H54 (cell line): ENCODE data around the gene LHX4.

Experiments used
- DNase-seq: peaks from one replicate; pipeline ENCODE4 v3.0.0; 2011; ENCODE audit warnings: low spot score, mixed read lengths; ENCODE audit not compliant: insufficient read length
- FAIRE-seq: peaks from 3 replicates; lab custom pipeline; 2011; peaks lifted over from hg19 to GRCh38; lab: Jason Lieb, UNC
- POLR2A ChIP-seq: IDR thresholded peaks from 2 replicates; pipeline ENCODE4 v1.6.1; 2011; ENCODE audit warnings: low read depth, mild to moderate bottlenecking, low read length

LHX4 gene

DNA sequence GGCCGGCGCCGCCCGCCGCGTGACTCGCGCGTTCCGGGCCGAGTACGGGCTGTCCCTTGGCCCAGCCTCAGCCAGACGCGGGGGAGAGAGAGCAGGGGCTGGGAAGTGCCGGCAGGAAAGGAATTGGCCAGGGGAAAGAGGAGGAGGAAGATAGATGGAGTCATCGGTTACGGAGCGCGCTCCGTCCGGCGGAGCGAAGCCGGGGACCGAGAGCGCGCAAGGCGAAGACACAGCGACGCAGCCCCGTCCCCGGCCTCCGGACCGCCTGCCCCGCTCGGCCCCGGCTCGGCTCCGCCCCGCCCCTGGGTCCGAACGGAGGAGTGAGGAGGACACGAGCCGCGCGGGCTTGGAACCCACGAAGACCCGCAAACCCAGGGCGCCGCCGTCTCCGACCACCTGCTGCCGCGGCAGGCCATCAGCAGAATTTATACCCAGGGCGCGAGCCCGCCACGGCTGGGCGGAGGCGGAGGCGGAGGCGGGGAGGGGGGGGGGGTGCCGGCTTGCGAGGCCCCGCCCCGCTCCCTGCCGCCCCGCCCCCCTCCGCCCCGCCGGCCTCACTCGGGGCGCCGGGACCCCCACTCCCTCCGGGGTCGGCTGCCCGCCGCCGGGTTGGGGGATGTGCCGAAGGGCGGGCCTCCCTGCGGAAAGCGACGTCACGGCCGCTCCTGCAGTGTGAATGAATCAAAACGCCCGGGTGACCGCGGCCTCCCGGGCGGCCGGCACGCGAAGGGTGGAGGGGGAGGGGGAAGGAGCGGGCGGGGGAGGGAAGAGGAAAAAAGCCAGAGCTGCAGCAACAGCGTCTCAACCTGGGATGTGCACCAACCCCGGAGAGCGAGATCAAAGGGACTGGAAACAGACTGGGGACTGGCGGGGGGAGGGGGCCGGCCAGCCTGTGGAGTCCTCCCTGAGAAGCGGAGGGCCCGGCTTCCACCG lies at the start of gene LHX4:
Gene LHX4, plus strand, starts transcription at position 782 of the 933 bp plus-strand sequence. CDS start 266 bp downstream, outside the sequence.
- no peak for TF ChIP-seq POLR2A
- no peak for FAIRE-seq
- peak; percentile 80 for DNase-seq

GRCh38 chr1:180181048-180181447 lies 49.0 kb upstream of the LHX4 start:
- TF ChIP-seq POLR2A, result no peak
- DNase-seq (no peak), FAIRE-seq (no peak)

- FAIRE-seq (no peak), DNase-seq (no peak)
- TF ChIP-seq POLR2A, result no peak
These were observed 47.9 kb upstream of the LHX4 start for GRCh38 chr1:180181996-180182642.

- no peak for TF ChIP-seq POLR2A
- FAIRE-seq (no peak), DNase-seq (no peak)
These were observed 47.3 kb upstream of the LHX4 start for GRCh38 chr1:180182643-180183311.

GRCh38 chr1:180183426-180183825 lies 46.6 kb upstream of the LHX4 start:
- DNase-seq (no peak), FAIRE-seq (no peak)
- no peak for TF ChIP-seq POLR2A

DNA sequence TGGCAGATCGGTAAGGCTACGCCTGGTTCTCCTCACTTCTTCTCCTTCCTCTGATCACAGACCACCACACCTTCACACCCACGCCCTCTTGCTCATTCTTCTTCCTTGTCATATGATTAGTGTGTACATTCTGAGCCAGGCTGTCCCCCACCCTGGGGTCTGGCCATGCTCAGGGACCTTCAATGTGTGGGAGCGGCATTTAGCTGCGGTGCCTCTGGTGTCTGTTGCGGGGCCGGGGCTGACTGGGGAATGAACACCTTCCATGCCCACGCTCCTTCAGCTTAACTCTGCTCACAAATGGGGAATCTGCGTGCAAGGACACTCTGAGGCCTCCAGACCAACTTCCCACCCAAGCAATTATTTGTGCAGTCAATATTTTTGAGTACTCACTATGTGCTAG lies 46.0 kb upstream of the LHX4 start:
- no peak for TF ChIP-seq POLR2A
- DNase-seq, result no peak
- FAIRE-seq, result no peak

- TF ChIP-seq POLR2A, result no peak
- FAIRE-seq (no peak), DNase-seq (no peak)
These were observed 44.8 kb upstream of the LHX4 start for GRCh38 chr1:180185281-180185680.

DNA sequence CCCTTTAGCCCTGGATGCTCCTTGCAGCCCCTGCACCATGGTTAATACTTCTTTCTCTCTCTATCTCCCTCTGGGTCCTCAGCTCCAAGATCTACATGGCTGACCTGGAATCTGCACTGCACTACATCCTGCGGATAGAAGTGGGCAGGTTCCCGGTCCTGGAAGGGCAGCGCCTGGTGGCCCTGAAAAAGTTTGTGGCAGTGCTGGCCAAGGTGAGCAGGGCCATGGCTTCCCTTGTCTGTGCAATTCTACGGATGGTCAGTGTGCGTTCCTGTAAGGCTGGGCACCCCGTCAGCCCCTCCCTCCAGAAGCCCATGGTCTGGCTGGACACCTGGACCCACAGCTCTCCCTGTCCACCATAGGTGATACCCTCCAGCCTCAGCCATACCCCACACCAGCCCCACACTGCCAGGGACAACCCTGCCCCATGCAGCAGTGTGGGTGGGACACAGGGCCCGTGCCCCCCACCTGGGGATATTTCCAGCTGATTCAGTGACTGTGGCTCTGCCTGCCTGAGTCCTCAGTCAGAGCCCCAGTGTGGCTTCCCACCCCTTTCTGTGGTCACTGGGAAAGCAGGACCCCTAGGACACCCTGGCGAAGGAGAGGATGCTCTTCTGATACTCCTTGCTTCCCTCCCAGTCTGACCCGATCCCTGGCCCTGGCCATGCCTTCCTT lies 44.0 kb upstream of the LHX4 start:
- FAIRE-seq (no peak), DNase-seq (no peak)
- no peak for TF ChIP-seq POLR2A

DNA sequence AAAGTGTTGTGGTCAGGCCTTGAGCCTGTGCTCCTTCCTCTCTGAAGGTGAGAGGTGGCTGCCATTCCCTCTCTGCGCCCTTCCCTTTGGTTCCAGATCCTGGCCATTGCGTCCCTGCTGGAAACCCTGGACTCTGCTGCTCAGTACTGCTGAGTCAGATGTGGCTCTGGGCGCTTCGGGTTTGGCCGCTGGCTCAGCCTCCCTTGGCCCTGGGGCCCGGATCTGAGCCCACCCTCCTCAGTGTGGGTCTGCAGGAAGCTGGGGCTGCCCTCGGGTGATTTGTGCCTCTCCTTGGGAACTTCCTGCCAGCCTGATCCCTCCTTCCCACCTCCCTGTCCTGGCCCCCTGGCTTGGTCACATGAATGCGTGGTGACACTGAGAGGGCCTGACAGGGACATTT lies 43.2 kb upstream of the LHX4 start:
- no peak for TF ChIP-seq POLR2A
- no peak for FAIRE-seq
- DNase-seq, result no peak

- no peak for DNase-seq
- no peak for FAIRE-seq
- no peak for TF ChIP-seq POLR2A
These were observed 42.4 kb upstream of the LHX4 start for GRCh38 chr1:180187626-180188025.

GRCh38 chr1:180188091-180188506 lies 42.0 kb upstream of the LHX4 start:
- FAIRE-seq (no peak), DNase-seq (peak; percentile 51)
- TF ChIP-seq POLR2A, result no peak

- no peak for DNase-seq
- FAIRE-seq, result no peak
- TF ChIP-seq POLR2A, result no peak
These were observed 41.3 kb upstream of the LHX4 start for GRCh38 chr1:180188684-180189175.

DNA sequence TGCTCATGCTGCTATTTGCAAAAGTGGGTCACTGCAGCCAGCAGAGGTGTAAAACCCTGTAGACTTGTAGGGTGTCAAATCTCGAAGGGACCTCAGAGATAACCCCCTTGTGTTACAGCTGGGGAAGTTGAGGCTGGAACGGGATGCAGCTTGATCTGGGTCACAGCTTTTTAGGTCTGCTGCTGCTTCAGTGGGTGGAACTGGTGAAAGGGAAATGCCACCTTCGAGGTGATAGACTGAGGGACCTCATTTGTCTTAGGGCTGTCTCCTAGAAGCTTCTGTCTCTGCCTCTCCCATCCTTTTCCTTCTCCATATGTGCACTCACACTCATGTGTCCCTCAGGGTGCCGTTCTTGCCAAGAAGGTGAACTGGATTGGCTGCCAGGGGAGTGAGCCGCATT lies 40.0 kb upstream of the LHX4 start:
- DNase-seq (no peak), FAIRE-seq (no peak)
- TF ChIP-seq POLR2A, result no peak

- DNase-seq (no peak), FAIRE-seq (no peak)
- no peak for TF ChIP-seq POLR2A
These were observed 37.9 kb upstream of the LHX4 start for GRCh38 chr1:180192172-180192571.
